Memory B cell (primary cell): ENCODE measurements around the gene NOTO.

ENCODE experiments used
- ATAC-seq: fragments of 150-1000 bp; cut with Tn5 transposase; 2 replicates; pipeline ENCODE4 v1.10.0; 2021; ENCODE audit warnings: low read depth, mild to moderate bottlenecking, moderate library complexity
- DNase-seq, 2 donors: peaks; one replicate each; pipeline ENCODE4 v3.0.0; 2022; ENCODE audit warnings: low spot score in 2 of 2
- H3K27ac Mint-ChIP-seq: one replicate; pipeline ENCODE4 v1.8.0; 2022; ENCODE audit warnings: mild to moderate bottlenecking, moderate library complexity, mixed read lengths
- H3K27me3 Mint-ChIP-seq: one replicate; pipeline ENCODE4 v1.8.0; 2022; ENCODE audit warnings: mixed read lengths
- H3K36me3 Mint-ChIP-seq: one replicate; pipeline ENCODE4 v1.8.0; 2022; ENCODE audit warnings: mild to moderate bottlenecking, mixed read lengths
- H3K4me1 Mint-ChIP-seq: one replicate; pipeline ENCODE4 v1.8.0; 2022; ENCODE audit warnings: mixed read lengths
- H3K4me3 Mint-ChIP-seq: one replicate; pipeline ENCODE4 v1.8.0; 2022; ENCODE audit warnings: mild to moderate bottlenecking, moderate library complexity, mixed read lengths
- H3K9me3 Mint-ChIP-seq: one replicate; pipeline ENCODE4 v1.8.0; 2022; ENCODE audit warnings: mixed read lengths

NOTO gene

DNA sequence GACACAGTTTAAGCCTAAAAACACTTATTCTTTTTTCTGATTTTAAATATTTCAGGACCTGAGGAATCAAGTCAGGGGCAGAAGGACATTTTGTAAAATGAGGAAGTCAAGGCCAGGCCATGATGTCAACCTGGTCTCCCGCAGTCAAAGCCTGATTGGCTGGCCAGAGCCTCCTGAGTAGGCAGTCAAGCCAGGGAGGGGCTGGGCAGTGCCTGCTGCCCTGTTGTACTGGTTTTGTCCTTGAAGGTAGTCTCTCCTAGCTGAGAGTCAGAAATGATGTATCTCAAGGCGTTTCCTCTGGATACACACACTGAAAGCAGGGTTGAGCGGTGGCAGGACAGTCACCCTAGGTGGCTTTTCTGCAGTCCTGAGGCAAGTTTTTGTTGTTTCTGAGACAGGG, 51.5 kb downstream of the NOTO start:
- Mint-ChIP-seq H3K4me1 (no peaks in the 10 kb centered on the region), H3K36me3 (peaks cover 26% of the 10 kb centered on the region), H3K9me3 (no peaks in the 10 kb centered on the region), H3K27me3 (no peaks in the 10 kb centered on the region), H3K4me3 (no peak overlapping the region), H3K27ac (no peak overlapping the region)
- DNase-seq = no peak
- ATAC-seq = no peak

DNA sequence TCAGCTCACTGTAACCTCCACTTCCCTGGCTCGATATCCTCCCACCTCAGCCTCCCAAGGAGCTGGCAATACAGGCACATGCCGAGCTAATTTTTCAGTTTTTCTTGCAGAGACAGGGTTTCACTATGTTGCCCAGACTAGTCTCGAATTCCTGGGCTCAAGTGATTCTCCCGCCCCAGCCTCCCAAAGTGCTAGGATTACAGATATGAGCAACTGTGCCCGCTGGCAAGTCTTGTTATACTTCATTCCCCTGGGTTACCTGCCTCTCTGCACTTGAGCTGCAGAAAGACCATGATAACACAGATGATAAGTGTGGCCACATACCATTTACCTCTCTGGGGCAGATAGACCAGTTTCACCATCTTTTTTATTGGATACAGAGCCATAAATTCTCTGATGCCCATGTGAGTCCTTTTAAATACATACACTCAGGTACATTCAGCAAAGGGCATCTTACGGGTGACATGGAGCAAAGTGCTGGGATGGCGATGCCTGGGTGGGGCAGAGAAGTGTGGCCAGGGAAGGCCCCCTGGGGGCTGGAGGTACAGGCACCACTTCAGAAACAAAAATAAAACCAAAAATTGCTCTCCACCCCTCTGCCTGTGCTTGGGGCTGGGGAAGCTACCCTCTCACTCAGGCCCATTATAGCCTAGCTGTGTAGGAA, 52.1 kb downstream of the NOTO start:
- H3K9me3 Mint-ChIP-seq = no peaks in the 10 kb centered on the region
- H3K27me3 Mint-ChIP-seq = no peaks in the 10 kb centered on the region
- ATAC-seq (no peak), DNase-seq (no peak)
- no peak overlapping the region for H3K4me3 Mint-ChIP-seq
- peaks cover 29% of the 10 kb centered on the region for H3K36me3 Mint-ChIP-seq
- no peaks in the 10 kb centered on the region for H3K4me1 Mint-ChIP-seq
- H3K27ac Mint-ChIP-seq = peak overlapping the region; percentile 53

DNA sequence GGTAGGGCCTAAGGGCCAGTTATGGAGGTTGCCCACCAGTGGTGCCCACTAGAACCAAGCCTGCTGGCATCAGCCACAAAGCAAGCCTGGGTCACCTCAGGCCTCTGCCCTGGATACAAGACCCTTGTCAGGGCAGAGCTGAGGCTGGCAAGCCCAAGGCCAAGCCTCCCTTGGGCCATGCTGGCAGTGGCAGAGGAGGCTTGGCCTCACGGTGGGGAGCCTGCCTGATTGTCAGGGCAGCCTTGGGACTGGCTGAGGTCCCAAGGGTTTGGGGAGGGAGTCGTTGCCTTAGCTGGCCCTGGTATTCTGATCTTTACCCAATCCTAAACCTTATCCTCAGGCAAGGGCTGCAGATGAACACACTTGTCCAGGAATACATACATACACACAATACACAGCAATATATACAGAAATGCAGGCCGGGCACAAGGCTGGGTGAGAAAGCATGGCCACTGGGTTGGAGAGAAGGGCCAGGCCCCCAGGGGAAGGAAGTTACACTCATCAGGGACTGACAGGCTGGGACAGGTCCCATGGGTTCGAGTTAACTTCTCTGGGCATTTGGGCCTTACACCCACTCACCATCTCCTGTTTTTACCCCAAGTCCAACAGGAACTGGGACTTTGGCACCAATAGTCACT, 52.8 kb downstream of the NOTO start:
- ATAC-seq (no peak), DNase-seq (no peak)
- Mint-ChIP-seq H3K36me3 (peaks cover 27% of the 10 kb centered on the region), H3K27ac (peak overlapping the region; percentile 53), H3K27me3 (no peaks in the 10 kb centered on the region), H3K9me3 (no peaks in the 10 kb centered on the region), H3K4me1 (no peaks in the 10 kb centered on the region), H3K4me3 (no peak overlapping the region)

DNA sequence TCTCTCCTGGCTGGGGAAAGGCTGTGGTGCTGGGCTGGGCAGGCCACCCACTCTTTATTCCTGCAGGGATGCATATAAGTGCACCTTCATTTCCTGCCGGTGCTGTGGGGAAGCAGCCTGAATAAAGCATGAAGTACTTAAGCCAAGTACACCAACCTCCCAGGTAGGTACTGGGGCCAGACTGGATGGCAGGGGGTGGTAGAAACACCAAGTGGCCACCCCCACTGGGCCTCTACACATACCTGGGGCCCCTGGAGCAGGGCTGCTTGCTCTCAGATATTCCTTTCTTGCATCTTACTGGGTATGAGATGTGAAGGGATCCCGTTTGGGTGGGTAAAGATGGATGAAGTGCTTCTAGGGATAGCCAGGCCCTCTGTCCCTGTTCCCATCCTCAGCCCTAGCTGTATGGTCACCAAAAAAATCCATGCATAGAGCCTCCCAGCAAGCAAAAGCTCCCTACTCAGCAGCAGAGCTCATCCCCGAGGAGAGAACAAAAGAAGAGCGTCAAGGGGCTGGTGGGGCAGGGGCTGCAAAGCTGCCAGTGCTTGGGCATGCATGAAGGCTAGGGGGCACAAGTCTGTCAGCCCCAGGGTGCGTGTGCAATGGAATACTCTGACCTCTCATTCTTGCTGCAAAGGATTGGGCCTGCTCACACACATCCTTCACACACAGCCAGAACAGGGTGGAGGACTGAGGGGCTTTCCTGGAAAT, 53.7 kb downstream of the NOTO start:
- no peaks in the 10 kb centered on the region for H3K9me3 Mint-ChIP-seq
- H3K27ac Mint-ChIP-seq = peak overlapping the region; percentile 15
- no peak for DNase-seq
- no peak overlapping the region for H3K4me3 Mint-ChIP-seq
- H3K4me1 Mint-ChIP-seq = no peaks in the 10 kb centered on the region
- H3K36me3 Mint-ChIP-seq = peaks cover 18% of the 10 kb centered on the region
- no peaks in the 10 kb centered on the region for H3K27me3 Mint-ChIP-seq
- no peak for ATAC-seq

DNA sequence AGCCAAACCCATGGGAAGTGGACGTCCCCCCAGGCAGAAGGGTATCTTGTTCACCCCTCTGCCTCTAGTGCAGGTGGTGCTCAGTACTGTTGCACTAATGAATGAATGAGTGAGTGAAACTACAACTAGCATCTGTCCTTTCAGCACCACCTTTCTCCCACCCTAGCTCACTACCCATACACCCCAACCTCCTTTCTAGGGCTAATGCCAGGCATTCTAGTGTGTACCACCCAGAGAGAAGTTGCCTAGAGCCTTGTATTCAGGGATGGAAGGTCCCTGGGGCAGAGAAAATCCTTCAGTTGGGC, 54.2 kb downstream of the NOTO start:
- no peaks in the 10 kb centered on the region for H3K9me3 Mint-ChIP-seq
- H3K27me3 Mint-ChIP-seq = no peaks in the 10 kb centered on the region
- H3K27ac Mint-ChIP-seq = peak overlapping the region; percentile 15
- no peak overlapping the region for H3K4me3 Mint-ChIP-seq
- H3K4me1 Mint-ChIP-seq = no peaks in the 10 kb centered on the region
- peaks cover 16% of the 10 kb centered on the region for H3K36me3 Mint-ChIP-seq
- ATAC-seq (no peak), DNase-seq (no peak)

DNA sequence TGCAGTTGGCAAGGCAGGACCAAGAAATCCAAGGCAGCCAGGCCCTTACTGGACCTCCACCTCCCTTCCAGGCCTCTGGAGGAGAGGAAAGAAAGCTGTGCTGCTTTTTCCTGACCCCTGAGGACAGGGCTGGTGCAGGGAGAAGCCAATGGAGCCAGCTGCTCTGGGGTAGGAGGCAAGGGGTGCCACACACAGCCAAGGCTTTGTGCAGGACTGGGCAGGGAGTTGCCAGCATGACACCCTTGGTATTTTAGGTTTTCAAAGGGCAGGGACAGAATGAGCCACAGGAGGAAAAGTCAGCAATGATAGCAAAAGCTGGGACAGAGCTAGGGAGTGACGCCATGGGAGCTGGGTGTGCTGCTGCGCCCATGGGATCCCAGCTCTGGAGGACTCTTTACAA, 54.6 kb downstream of the NOTO start:
- Mint-ChIP-seq H3K4me1 (no peaks in the 10 kb centered on the region), H3K27ac (peak overlapping the region; percentile 15), H3K36me3 (peaks cover 17% of the 10 kb centered on the region), H3K4me3 (no peak overlapping the region), H3K27me3 (no peaks in the 10 kb centered on the region), H3K9me3 (no peaks in the 10 kb centered on the region)
- no peak for ATAC-seq
- no peak for DNase-seq

DNA sequence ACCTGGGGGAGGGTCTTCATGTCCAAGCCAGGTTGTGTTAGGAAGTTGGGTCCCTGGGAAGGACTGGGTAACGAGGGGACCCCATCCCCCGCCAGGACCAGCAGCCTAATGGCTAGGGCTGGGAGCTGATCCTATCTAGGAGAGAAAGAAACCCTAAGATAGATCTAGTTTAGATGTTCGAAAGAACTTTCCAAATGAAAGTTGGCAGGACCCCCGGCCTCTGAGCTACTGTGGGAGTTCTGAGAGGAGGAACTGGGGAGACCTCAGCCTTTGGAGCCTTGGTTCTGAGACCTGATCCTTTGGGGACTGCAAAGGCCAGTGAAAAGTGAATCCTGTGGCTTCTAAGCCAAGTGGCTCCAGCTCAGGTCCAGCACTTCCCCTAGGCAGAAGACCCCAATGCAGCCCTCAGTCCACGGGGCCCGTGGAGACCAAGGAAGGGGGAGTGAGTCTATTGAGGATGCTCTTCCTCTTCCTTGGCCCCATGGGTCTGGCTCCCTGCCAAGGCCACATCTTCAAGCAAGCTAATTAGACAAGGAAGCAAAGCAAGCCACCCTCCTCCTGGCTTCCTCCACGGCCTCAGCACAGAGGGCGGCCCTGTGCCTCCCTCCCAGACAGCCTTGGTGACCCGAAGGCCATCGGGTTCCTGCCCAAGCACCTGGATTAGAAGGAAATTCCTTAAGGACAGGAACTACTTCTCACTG, 55.2 kb downstream of the NOTO start:
- H3K4me1 Mint-ChIP-seq = no peaks in the 10 kb centered on the region
- DNase-seq = no peak

DNA sequence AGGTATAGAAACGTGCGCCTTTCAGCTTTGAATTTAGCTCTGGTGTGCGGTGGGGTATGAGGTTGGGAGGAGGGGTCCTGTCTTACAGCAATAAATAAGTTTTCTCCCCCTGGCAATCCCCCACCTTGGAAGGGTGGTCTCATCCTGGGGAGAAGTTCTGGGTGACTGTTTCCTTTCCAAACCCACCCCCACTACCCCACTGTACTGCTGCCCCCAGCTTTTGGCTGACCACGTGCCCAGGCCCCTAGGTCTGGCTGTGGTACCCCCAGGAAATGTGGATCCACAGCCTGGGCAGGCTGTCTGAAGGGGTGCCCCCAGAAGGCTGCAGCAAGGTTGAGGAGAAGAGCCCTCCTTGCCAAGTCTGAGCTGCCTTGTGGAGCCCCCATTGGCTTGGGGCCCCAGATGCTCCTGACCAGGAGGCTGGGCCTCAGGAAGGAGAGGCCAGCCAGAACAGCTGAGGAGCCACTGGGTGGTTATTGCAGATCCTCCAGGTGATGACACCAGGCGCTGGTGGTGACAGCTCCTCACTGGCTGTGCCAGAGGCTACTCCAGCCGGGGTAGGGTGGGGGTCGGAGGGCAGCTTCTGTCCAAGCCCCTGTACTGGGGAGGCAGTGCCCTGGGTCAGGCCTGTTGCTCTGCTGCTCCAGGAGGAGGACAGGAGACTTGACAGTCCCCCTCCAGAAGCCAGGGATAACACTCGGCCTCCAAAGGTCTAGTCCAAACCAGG, 56.0 kb downstream of the NOTO start:
- Mint-ChIP-seq H3K27ac (no peak overlapping the region), H3K9me3 (no peaks in the 10 kb centered on the region), H3K4me1 (no peaks in the 10 kb centered on the region), H3K4me3 (no peak overlapping the region), H3K36me3 (peaks cover 15% of the 10 kb centered on the region), H3K27me3 (no peaks in the 10 kb centered on the region)
- DNase-seq = no peak
- ATAC-seq = no peak

More for the DNA sequence above, 55.2 kb downstream of the NOTO start:
- no peaks in the 10 kb centered on the region for H3K27me3 Mint-ChIP-seq
- peaks cover 16% of the 10 kb centered on the region for H3K36me3 Mint-ChIP-seq
- H3K9me3 Mint-ChIP-seq = no peaks in the 10 kb centered on the region
- H3K4me3 Mint-ChIP-seq = no peak overlapping the region
- ATAC-seq = no peak
- peak overlapping the region; percentile 47 for H3K27ac Mint-ChIP-seq

DNA sequence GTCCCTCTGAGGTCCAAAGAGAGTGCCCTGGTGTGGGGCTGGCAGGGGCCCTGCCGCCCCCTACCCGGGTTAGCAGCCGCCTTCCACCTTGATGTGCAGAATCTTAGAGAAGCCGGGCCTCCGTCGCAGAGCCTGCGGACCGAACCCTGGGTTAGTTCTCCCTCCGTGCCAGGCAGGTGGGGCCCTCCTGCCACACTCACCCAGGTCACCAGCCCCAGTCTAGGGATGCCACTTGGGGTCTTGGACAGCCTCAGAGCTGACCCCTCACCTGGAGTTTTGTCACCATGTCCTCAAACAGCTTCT, 56.5 kb downstream of the NOTO start:
- Mint-ChIP-seq H3K27ac (no peak overlapping the region), H3K4me3 (no peak overlapping the region), H3K36me3 (peaks cover 17% of the 10 kb centered on the region), H3K9me3 (no peaks in the 10 kb centered on the region), H3K4me1 (no peaks in the 10 kb centered on the region), H3K27me3 (no peaks in the 10 kb centered on the region)
- DNase-seq = no peak
- ATAC-seq = no peak

DNA sequence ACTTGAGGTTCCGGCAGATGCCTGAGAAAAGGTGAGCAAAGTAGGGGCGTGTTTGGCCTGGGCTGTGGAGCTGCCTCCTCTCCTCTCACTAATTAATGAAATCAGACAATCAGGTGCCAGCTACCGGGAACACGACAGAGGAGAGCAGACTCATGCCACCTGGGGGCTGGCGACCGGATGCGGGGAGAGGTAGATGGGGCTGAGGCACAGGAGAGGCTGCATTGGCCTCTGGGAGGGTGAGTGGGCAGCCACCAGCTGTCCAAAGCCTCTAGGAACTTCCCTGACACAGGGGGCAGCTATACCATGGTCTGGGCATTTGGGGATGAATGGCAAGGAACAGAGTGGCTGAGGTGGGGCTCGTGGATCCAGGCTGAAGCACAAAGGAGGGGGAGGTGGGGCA, 56.9 kb downstream of the NOTO start:
- Mint-ChIP-seq H3K4me1 (no peaks in the 10 kb centered on the region), H3K36me3 (peaks cover 19% of the 10 kb centered on the region), H3K4me3 (no peak overlapping the region), H3K27me3 (no peaks in the 10 kb centered on the region), H3K27ac (no peak overlapping the region), H3K9me3 (no peaks in the 10 kb centered on the region)
- DNase-seq = no peak
- no peak for ATAC-seq

DNA sequence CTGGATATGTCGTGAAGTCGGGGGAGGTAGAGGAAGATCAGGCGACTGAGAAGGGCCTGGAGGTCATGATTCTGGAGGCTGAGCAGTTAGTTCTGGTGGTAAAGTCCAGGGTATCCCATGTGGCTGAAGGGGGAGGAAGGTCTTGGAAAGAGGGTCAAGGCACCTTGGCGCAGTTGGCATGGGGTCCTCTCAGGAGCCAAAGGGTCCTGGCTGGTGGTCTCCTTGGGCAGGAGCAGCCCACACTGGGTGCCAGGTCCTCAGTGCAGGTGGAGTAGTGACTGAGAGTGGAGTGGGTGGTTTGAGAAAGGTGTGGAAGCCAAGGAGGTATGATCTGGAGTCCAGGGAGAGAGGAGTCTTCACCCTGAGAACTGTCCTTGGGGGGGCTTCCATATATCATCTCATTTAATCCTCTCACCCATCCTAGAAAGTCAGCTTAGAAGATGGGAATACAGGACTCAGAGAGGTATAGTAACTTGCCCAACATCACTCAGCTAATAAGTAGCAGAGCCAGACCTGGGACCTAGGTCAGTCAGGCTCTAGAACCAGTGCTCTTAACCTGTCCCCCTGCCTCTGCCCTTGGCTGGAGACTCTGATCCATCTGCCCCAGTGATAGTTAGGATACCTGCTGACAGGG, 57.4 kb downstream of the NOTO start:
- H3K36me3 Mint-ChIP-seq = peaks cover 19% of the 10 kb centered on the region
- ATAC-seq = no peak
- DNase-seq = no peak
- no peaks in the 10 kb centered on the region for H3K9me3 Mint-ChIP-seq
- no peak overlapping the region for H3K27ac Mint-ChIP-seq
- H3K27me3 Mint-ChIP-seq = no peaks in the 10 kb centered on the region
- H3K4me3 Mint-ChIP-seq = no peak overlapping the region
- no peaks in the 10 kb centered on the region for H3K4me1 Mint-ChIP-seq

DNA sequence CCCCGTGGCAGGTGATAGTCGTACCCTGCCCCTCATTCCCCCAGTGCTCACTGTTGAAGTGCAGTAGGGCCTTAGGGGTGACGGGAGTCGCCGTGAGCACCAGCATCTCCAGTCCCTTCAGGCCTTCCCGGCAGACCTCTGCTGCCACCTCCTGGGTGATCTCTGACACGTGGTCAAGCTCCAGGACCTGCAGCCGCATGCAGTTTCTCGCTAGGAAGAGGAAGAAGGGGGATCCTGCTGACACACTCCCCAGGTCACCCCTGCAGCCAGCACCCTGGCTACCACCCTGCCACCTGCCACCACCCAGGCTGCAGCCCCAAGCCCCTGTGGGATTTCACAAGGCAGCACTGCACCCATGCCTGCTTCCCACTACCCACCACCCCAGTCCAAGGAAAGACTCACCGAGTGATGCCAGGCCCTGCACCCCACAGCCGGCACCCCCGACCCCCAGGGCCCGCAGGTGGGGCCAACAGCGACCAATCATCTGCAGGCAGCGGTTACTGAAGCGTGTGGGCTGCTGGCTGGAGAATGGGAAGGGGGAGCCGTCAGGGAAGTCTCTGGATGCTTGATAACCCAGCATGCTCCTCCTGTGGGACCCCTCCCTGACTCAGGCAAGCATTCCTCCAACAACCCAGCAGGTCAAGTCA, 58.1 kb downstream of the NOTO start:
- H3K36me3 Mint-ChIP-seq = peaks cover 18% of the 10 kb centered on the region
- DNase-seq (no peak), ATAC-seq (no peak)
- H3K27me3 Mint-ChIP-seq = no peaks in the 10 kb centered on the region
- no peak overlapping the region for H3K27ac Mint-ChIP-seq
- H3K4me1 Mint-ChIP-seq = no peaks in the 10 kb centered on the region
- H3K9me3 Mint-ChIP-seq = no peaks in the 10 kb centered on the region
- no peak overlapping the region for H3K4me3 Mint-ChIP-seq
